Stimulated activated CD4-positive, alpha-beta T cell treated with anti-CD3 and anti-CD28 coated beads, Interleukin-2, amount 100 ng/mL, for 24 hours (primary cell): ENCODE results near the gene ZSCAN18.

Experiments
- DNase-seq, 2 donors: peaks; one replicate each; pipeline ENCODE4 v3.0.0-alpha.2; 2020

The ZSCAN18 gene

DNA sequence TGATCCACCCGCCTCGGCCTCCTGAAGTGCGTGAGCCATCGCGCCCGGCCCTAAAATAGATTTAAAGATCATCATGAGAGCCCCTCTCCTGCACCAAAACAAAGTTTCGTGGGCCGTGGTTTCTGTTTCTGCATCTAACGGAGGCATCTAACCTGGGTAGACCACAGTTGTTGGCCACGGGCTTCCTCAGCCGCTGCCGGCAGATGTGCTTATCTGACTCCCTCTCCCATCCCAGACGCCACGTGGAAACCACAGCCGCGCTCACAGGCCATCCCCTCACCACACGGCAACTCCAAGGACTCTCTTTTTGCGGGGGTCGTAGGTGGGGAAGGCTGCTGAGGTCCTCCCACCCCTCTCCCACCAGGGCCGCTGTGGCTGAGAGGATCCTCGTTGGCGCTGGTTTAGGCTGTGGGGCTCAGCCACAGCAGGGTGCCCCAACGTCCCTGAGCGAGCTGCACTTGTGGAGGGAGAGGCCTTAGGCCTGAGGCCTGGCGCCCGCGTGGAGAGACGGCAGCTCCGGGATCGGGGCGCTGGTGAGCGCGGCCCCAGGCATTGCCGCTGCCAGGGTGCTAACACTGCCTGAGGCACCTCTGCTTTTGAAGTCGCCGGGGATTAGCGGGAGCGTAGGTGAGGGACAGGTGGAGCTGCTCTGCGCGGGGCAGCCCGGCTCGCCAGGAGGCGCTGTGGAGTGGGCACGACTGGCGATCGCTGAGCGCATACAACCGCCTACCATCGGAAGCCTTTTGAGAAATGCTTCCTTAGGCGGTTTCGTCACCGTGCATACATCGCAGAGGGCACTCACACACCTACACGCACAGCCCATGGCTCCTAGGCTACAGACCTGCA lies 55.3 kb downstream of the ZSCAN18 start:
- DNase-seq = no peak

GRCh38 chr19:58040751-58041525 lies 57.1 kb downstream of the ZSCAN18 start:
- DNase-seq = no peak

DNA sequence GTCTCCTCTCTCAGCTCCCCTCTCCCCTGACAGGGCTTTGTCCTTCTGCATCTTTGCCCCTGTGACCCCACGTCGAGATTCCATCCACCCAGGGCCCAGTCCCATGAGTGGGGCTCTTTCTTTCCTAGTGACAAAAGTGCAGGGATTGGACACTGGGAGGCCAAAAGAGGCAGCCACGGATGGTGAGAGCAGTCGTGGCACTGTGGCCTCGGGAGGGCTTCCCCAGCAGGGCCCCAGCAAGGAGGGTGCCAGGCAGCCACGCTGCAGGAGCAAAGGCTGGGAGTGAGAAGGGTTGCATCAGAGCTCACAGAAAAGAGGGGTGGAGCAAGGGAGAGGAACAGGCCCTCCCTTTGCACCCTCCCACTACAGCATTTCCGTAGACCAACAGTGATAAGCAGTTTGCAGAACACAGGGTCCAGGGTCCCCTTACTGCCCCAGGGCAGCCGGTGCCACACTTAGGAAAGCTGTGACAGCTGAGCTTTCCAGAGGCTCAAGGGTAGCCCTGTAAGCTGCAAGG lies 59.3 kb downstream of the ZSCAN18 start:
- DNase-seq = no peak

- no peak for DNase-seq
These were observed 59.9 kb downstream of the ZSCAN18 start for GRCh38 chr19:58037927-58038687.

- no peak for DNase-seq
These were observed 62.2 kb downstream of the ZSCAN18 start for GRCh38 chr19:58035863-58036262.

GRCh38 chr19:58034477-58034793 lies 63.6 kb downstream of the ZSCAN18 start:
- no peak for DNase-seq
